ENCODE data around the gene DZIP1L. TPM values are rescaled to one million over a fixed set of nuclear protein-coding genes. Genes with fewer than 3 reads are reported as not detected.

Gene DZIP1L
- total and polyA plus RNA-seq, 2 donors from 2014 or later, result 2.9 to 22.3 TPM

GRCh38 chr3:138063416-138063815, 52.0 kb downstream of the DZIP1L start:
- Histone ChIP-seq H3K36me3 (ENCODE audit: control insufficient read depth in 2 of 3, insufficient read depth in 3 of 3, low read length in 3 of 3) (peaks cover 2 to 49% (median 13%) of the 10 kb centered on the region in 3 donors), H3K4me3 (ENCODE audit: low read length in 3 of 3) (no peak overlapping the region), H3K4me1 (ENCODE audit: control insufficient read depth in 2 of 3, insufficient read depth in 2 of 3, low read depth in 1 of 3, low read length in 3 of 3) (no peaks in the 10 kb centered on the region), H3K9ac (ENCODE audit: low read length in 3 of 3) (no peak overlapping the region), H3K9me3 (ENCODE audit: control insufficient read depth in 2 of 3, insufficient read depth in 1 of 3, low read length in 3 of 3) (no peaks in the 10 kb centered on the region), H3K27ac (ENCODE audit: low read depth in 2 of 2, low read length in 2 of 2) (no peak overlapping the region), H3K27me3 (ENCODE audit: control insufficient read depth, insufficient read depth, low read length) (no peaks in the 10 kb centered on the region)
- DNase-seq (no peak), FAIRE-seq (no peak)
- TF ChIP-seq, protein P1, sequence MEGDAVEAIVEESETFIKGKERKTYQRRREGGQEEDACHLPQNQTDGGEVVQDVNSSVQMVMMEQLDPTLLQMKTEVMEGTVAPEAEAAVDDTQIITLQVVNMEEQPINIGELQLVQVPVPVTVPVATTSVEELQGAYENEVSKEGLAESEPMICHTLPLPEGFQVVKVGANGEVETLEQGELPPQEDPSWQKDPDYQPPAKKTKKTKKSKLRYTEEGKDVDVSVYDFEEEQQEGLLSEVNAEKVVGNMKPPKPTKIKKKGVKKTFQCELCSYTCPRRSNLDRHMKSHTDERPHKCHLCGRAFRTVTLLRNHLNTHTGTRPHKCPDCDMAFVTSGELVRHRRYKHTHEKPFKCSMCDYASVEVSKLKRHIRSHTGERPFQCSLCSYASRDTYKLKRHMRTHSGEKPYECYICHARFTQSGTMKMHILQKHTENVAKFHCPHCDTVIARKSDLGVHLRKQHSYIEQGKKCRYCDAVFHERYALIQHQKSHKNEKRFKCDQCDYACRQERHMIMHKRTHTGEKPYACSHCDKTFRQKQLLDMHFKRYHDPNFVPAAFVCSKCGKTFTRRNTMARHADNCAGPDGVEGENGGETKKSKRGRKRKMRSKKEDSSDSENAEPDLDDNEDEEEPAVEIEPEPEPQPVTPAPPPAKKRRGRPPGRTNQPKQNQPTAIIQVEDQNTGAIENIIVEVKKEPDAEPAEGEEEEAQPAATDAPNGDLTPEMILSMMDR (IDR thresholded peaks at IDR 0.05; ENCODE audit: borderline replicate concordance, extremely low read depth, insufficient read depth), result no peak
- intact Hi-C loops (cut with DNase I), result no loop called here

DNA sequence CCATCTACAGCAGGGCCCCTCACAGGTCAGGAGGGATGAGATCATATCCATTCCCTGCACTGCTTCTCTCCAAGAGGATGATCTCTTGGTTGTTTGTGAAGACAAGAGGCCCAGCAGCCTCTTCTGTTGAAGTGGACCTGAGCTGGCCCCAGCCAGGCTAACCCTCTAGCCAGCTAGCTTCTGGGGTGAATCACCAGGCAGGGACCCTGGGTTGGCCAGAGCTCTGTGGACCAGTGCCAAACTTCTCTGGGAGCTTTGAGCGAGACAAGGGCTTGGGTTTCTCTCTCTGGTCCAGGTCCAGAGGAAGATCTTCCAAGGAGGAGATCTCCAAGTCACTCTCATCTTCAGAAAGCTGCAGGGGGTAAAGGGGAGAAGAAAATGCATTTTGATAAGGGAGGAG, 52.8 kb downstream of the DZIP1L start:
- intact Hi-C loops (cut with DNase I), result no loop called here
- FAIRE-seq, result no peak
- Histone ChIP-seq H3K27me3 (ENCODE audit: control insufficient read depth, insufficient read depth, low read length) (no peaks in the 10 kb centered on the region), H3K4me1 (ENCODE audit: control insufficient read depth in 2 of 3, insufficient read depth in 2 of 3, low read depth in 1 of 3, low read length in 3 of 3) (no peaks in the 10 kb centered on the region), H3K9me3 (ENCODE audit: control insufficient read depth in 2 of 3, insufficient read depth in 1 of 3, low read length in 3 of 3) (no peaks in the 10 kb centered on the region), H3K27ac (ENCODE audit: low read depth in 2 of 2, low read length in 2 of 2) (no peak overlapping the region), H3K9ac (ENCODE audit: low read length in 3 of 3) (no peak overlapping the region), H3K4me3 (ENCODE audit: low read length in 3 of 3) (no peak overlapping the region), H3K36me3 (ENCODE audit: control insufficient read depth in 2 of 3, insufficient read depth in 3 of 3, low read length in 3 of 3) (peaks cover 2 to 44% (median 13%) of the 10 kb centered on the region in 3 donors)
- TF ChIP-seq, protein P1 (IDR thresholded peaks at IDR 0.05; ENCODE audit: borderline replicate concordance, extremely low read depth, insufficient read depth), result no peak
- DNase-seq, result no peak

GRCh38 chr3:138062037-138062436, 53.4 kb downstream of the DZIP1L start:
- no peak overlapping the region for H3K9ac ChIP-seq (ENCODE audit: low read length in 3 of 3)
- FAIRE-seq, result no peak
- no peaks in the 10 kb centered on the region for H3K27me3 ChIP-seq (ENCODE audit: control insufficient read depth, insufficient read depth, low read length)
- H3K36me3 ChIP-seq (ENCODE audit: control insufficient read depth in 2 of 3, insufficient read depth in 3 of 3, low read length in 3 of 3), result peaks cover 2 to 40% (median 13%) of the 10 kb centered on the region in 3 donors
- H3K9me3 ChIP-seq (ENCODE audit: control insufficient read depth in 2 of 3, insufficient read depth in 1 of 3, low read length in 3 of 3), result no peaks in the 10 kb centered on the region
- intact Hi-C loops (cut with DNase I), result no loop called here
- no peak overlapping the region for H3K4me3 ChIP-seq (ENCODE audit: low read length in 3 of 3)
- no peaks in the 10 kb centered on the region for H3K4me1 ChIP-seq (ENCODE audit: control insufficient read depth in 2 of 3, insufficient read depth in 2 of 3, low read depth in 1 of 3, low read length in 3 of 3)
- H3K27ac ChIP-seq (ENCODE audit: low read depth in 2 of 2, low read length in 2 of 2), result no peak overlapping the region
- DNase-seq, result no peak
- TF ChIP-seq, protein P1 (IDR thresholded peaks at IDR 0.05; ENCODE audit: borderline replicate concordance, extremely low read depth, insufficient read depth), result no peak

- no peaks in the 10 kb centered on the region for H3K4me1 ChIP-seq (ENCODE audit: control insufficient read depth in 2 of 3, insufficient read depth in 2 of 3, low read depth in 1 of 3, low read length in 3 of 3)
- H3K9me3 ChIP-seq (ENCODE audit: control insufficient read depth in 2 of 3, insufficient read depth in 1 of 3, low read length in 3 of 3), result no peaks in the 10 kb centered on the region
- no peak overlapping the region for H3K27ac ChIP-seq (ENCODE audit: low read depth in 2 of 2, low read length in 2 of 2)
- peaks cover 2 to 28% (median 13%) of the 10 kb centered on the region in 3 donors for H3K36me3 ChIP-seq (ENCODE audit: control insufficient read depth in 2 of 3, insufficient read depth in 3 of 3, low read length in 3 of 3)
- no peaks in the 10 kb centered on the region for H3K27me3 ChIP-seq (ENCODE audit: control insufficient read depth, insufficient read depth, low read length)
- no peak overlapping the region for H3K9ac ChIP-seq (ENCODE audit: low read length in 3 of 3)
- intact Hi-C loops (cut with DNase I), result no loop called here
- FAIRE-seq, result no peak
- DNase-seq, result no peak
- no peak overlapping the region for H3K4me3 ChIP-seq (ENCODE audit: low read length in 3 of 3)
- TF ChIP-seq, protein P1 (IDR thresholded peaks at IDR 0.05; ENCODE audit: borderline replicate concordance, extremely low read depth, insufficient read depth), result no peak
These were observed 54.6 kb downstream of the DZIP1L start for GRCh38 chr3:138060792-138061191.
